T-helper 2 cell (primary cell): ENCODE measurements around the gene CACNA2D3.

Experiments
- DNase-seq, 5 experiments: peaks; one replicate each; pipeline versions ENCODE4 v3.0.0 to v3.0.0-alpha.2; 2012 to 2022

CACNA2D3 gene

GRCh38 chr3:54861248-54862067 is 739.1 kb downstream of the CACNA2D3 start:
- DNase-seq, result no peak

- DNase-seq, result no peak
Measured at GRCh38 chr3:54862526-54862925, 740.2 kb downstream of the CACNA2D3 start.

GRCh38 chr3:54863366-54863765 is 741.0 kb downstream of the CACNA2D3 start:
- no peak for DNase-seq

DNA sequence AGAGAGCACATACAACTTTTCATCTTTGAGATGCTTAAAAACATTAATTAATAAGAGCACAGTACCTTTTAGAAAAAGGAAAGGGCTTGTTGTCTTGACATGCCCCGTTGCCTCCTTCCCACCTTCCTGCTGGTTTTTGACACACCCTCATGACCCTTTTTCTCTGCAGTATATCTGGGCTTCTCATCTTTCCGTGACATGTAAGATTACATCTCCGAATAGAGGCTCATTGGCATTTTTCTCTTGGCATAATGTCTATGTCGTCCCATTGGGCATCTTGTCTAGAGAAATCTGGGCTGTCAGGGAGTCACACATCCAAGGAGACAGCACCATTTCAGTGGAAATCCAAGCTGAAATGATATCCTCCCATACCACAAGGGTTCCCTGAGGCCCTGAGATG is 741.4 kb downstream of the CACNA2D3 start:
- no peak for DNase-seq

GRCh38 chr3:54865316-54865715 is 743.0 kb downstream of the CACNA2D3 start:
- no peak for DNase-seq

DNA sequence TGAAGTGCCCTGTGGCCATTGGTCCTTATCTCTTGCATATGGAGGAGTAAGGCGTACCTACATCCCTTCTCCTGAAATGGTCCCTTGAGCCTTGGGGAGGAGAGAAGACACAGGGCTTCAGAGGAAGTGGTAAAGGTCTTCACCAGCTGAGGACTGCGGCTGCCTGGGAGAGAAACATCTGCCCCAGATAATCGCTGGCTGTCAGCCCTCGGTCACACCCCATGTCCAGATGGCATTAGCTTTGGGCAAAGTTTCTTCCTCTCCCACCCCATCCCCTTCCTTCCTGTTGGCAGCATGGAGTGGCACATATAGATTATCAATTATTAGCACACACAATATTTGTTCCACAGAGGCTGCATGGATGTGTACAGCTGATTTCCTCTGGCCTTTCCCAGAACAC is 743.9 kb downstream of the CACNA2D3 start:
- DNase-seq, result no peak

DNA sequence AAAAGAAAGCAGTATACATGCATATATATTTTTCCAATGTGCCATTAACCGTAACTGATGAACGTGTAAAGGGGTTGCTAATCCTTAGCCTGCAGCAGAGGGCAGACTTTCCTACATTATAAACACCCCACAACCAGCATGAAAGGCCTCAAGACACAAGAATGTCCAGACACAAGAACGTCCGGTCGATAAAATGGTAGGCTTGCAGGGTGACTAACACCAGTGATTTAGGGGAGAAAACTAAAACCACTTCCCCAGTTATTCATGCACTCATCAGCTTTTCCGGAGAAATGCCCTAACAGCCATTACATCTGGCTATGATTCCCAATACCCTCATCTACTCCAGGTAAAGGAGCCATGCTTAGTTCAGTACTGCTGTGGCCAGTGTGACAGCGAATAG is 748.1 kb downstream of the CACNA2D3 start:
- no peak for DNase-seq

- DNase-seq, result no peak
Measured at GRCh38 chr3:54871867-54872266, 749.5 kb downstream of the CACNA2D3 start.

DNA sequence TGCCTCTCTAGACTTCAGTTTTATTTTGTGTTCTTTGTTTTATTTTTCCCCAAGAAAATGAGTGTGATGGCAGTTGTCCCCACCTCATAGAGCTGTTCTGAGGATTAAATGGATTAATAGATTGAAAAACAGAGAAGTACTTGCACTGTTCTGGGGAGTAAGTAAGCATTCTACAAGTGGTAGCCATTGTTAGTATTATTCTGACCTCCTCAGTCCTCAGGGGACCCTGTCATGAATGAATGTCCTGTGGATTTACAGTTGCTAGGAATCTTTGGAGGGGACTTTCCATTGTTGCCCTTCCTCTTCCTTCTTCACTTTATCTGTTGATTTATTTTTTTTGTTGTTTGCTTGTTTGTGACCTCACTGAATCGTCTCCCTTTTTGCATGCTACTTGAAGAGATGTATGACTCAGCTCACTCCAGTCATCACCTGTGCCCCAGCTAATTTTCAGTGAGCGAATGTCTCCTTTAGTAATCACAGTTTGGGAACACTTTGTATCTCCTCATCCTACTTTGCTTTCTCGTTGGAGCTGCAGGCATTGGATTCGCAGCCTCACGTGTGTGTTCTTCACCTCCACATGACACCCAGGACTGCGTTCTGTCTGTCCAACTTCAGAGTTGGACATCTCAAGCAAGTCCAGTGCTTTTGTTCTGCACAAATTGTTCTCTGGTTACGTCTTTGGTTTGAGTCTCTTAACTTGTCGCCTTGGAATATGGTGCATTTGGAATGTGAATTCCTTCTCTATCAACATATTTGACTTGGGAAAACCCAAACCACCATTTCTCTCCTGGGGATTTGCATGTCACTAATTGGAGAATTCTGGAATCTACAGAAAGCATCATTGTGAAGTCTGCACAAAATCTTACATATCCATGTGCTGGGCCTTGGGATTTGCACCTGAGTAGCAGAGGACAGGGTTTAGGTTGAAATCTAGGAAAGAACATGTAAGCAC is 751.0 kb downstream of the CACNA2D3 start:
- no peak for DNase-seq

- DNase-seq, result no peak
Measured at GRCh38 chr3:54874816-54875556, 752.6 kb downstream of the CACNA2D3 start.

DNA sequence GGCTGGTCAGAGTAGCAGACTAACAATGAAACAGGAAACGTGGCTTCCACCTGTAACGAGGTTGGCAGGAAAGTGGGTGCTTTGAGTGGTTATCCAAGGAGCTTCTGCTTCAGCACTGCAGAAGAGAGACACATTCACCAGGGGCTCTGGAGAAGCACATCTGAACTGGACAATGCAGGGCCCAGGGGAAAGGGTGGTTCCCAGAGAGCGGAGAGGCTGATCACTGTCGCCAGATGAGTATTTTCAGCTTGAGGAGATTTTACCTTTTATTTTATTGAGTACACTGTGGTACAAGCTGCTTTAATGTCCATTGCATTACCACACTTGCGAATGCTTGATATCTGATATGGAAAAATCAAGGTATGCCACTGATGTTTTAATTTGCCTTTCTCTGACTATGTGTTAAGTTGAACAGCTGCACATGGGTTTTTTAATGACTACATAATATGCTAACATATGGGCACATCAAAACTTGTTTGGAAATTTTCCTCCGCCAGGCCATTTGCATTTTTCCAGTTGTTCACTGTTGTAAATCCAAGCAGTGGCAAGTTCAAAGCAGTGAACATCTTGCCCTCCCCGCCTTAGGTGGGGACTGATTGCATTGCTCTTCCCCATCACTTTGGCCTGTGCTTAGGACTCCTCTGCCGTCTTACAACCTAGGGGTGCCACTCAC is 753.4 kb downstream of the CACNA2D3 start:
- DNase-seq, result no peak

DNA sequence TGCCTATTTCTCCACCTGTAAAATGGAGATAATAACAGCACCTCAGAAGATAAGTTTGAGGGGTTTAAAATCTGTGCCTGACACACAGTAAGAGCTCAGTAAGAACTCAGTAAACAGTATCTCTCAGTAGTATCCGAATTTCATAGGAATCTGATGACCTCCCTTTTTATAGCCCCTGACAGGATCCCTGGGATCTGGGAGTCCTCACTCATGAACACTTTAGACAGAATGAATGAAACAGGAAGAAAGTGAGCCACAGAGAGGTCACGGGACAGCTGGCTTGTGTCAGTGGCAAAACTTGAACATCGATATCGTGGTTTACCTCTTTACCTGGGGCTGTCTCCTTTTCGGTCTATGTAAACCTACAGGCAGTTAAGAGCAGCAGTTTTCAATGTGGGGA is 754.3 kb downstream of the CACNA2D3 start:
- no peak for DNase-seq

GRCh38 chr3:54877730-54878129 is 755.4 kb downstream of the CACNA2D3 start:
- DNase-seq, result no peak

- DNase-seq, result no peak
Measured at GRCh38 chr3:54878145-54878544, 755.8 kb downstream of the CACNA2D3 start.

DNA sequence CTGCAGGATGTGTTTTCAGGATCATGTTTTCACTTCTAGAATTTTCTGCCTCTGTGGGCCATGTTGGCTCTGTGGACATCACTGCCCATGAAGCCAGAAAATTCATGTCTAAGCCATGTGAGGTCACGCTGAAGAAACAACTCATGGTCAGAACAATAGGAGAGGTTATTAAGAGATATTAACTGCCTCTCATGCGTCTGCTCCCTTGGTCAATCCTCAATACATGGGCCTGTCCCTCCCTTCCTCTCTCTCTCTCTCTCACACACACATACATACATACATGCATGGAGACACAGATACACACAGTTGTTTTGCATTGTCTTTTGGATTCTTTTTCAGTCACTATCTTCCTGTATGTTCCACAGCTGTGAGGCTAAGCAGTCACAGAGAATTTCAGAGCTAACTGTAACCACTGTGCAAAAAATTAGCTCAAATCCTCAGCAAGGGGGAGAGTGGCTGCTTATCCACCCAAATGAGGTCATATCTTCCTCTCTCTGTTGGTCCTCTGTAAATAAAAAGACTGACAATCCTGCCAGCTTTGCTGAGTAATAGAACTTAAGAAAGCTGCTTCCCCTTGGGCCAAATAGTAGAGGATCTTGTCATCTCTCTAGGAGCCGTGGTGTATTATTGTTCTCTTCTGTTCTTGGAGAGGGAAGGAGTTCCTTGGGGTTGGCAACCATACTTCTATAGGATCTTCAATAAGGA is 759.9 kb downstream of the CACNA2D3 start:
- no peak for DNase-seq

DNA sequence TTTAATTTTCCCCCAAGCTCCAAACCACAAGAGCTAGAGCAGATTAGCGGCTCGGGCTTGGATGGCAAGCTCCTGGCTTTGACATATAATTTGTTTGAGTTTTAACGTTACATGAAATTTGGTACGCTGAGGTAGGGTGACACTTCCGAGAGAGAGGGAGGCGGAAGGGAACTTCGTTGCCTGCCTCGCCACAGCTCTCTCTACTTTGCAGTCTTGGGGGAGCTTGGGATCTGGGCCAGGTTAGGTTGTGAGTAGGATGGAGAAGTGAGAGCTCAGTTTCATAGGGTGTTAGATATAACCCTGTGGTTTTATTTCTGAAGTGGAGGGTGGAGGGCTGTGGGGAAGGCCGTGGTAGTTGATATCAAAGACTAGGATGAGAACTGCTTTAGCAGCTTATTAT is 765.8 kb downstream of the CACNA2D3 start:
- no peak for DNase-seq

DNA sequence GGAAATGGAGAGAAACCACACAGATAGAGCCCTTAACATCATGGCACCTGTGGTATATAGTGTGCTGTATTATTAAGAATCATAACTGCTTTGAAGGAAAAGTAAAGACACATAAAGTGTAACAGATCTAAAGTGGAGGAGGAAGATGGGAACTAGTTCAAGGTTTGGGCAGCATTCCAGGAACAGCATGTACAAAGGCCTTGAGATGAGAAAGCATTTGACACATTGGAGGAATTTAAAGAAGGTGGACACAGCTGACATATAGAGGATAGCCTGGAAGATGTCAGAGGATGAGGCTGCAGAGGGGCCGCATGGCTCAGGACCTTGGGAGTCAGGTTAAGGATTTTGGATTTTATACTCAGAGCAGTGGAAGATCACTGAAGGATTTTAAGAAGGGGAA is 766.5 kb downstream of the CACNA2D3 start:
- DNase-seq, result no peak

DNA sequence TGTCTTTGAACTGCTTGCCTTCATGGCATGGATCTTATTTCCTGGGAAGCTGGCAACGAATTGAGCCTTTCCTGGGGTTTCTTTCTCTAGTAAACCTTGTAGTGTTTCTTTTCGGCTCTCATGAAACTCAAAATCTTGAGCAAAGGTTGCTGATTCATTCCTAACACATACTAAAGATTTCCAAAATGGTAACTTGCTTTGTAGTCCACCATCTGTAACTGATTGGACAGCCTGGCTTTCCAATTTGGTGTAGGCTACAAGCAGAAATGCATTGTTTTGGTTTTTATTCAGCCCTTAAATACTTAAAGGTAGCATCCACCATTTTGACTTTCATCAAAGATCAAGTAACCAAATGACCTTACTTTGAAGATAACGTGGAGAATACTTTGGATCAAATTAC is 767.4 kb downstream of the CACNA2D3 start:
- DNase-seq, result no peak

DNA sequence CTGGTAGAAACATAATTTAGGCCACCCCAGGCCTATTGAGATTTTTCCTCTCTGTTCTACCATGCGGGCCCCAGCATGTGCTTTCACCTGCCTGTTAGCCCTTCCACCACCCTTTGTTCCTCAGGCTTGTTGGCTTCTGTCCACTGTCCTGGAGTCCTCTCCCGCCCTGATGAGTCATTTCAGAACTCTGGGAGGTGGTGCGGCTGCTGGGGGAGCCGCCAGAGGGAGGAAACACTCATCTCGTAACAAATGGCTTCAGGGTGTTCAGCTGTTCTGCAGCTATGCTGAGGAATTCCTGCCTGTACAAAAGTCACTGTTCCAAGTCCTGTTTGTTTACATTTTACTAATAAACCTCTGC is 769.2 kb downstream of the CACNA2D3 start:
- no peak for DNase-seq

- DNase-seq, result no peak
Measured at GRCh38 chr3:54892168-54892567, 769.8 kb downstream of the CACNA2D3 start.

DNA sequence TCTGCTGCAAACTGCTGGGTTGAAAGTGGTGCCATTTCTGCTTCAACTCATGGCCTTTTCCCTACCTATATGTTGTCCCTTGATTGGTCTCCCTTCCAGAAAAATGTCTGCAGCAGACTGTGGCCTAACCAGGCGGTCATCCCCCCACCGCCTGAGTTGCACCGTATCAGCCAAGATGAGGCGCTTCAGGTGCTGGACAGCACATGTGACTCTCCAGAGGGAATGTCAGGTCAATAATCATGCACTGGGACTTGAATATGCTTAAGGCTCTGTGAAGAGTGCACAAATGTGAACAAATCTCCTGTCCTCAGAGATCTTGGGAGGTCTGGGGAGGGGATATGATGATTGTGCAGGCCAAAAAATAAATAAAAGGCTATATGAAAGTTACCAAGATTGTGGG is 773.3 kb downstream of the CACNA2D3 start:
- no peak for DNase-seq
